Endothelial cell (in vitro differentiated cells): ENCODE results near the gene CD53. TPM values are rescaled to one million over a fixed set of nuclear protein-coding genes. Genes with fewer than 3 reads are reported as not detected.

Experiments
- DNase-seq: peaks from one replicate; pipeline ENCODE4 v3.0.0; 2021; ENCODE audit warnings: low spot score
- H3K27ac Mint-ChIP-seq: one replicate; pipeline ENCODE4 v1.8.0; 2021; ENCODE audit warnings: mixed read lengths, inconsistent platforms; ENCODE audit not compliant: unreplicated experiment
- H3K27me3 Mint-ChIP-seq: one replicate; pipeline ENCODE4 v1.8.0; 2021; ENCODE audit warnings: mild to moderate bottlenecking, moderate library complexity, mixed read lengths, inconsistent platforms; ENCODE audit not compliant: unreplicated experiment
- H3K36me3 Mint-ChIP-seq: one replicate; pipeline ENCODE4 v1.8.0; 2021; ENCODE audit warnings: mild to moderate bottlenecking, low read depth, mixed read lengths, inconsistent platforms; ENCODE audit not compliant: unreplicated experiment
- H3K4me1 Mint-ChIP-seq: one replicate; pipeline ENCODE4 v1.8.0; 2021; ENCODE audit warnings: mild to moderate bottlenecking, mixed read lengths, inconsistent platforms; ENCODE audit not compliant: unreplicated experiment
- H3K4me3 Mint-ChIP-seq: one replicate; pipeline ENCODE4 v1.8.0; 2021; ENCODE audit warnings: mild to moderate bottlenecking, mixed read lengths, inconsistent platforms; ENCODE audit not compliant: unreplicated experiment
- H3K9me3 Mint-ChIP-seq: one replicate; pipeline ENCODE4 v1.8.0; 2021; ENCODE audit warnings: mixed read lengths, inconsistent platforms; ENCODE audit not compliant: unreplicated experiment
- total RNA-seq: library from RNA; stranded (reverse); fragmentation: NEBNext Ultra II Directional; extraction: Animal tissue kit (Norgen Biotek cat#: 25700); gene quantifications from one replicate; pipeline ENCODE4 v1.2.1, GENCODE V29; 2021; ENCODE audit not compliant: unreplicated experiment
- TF ChIP-seq, protein P1 (sequence below): fragments of 200-600 bp; sonication (generic); IDR thresholded peaks from one replicate; pipeline ENCODE4 v1.5.0; 2021; ENCODE audit warnings: antibody characterized with exemption; ENCODE audit not compliant: unreplicated experiment

CD53 gene
- total RNA-seq, 1 donor from 2014 or later: 20.6 TPM

DNA sequence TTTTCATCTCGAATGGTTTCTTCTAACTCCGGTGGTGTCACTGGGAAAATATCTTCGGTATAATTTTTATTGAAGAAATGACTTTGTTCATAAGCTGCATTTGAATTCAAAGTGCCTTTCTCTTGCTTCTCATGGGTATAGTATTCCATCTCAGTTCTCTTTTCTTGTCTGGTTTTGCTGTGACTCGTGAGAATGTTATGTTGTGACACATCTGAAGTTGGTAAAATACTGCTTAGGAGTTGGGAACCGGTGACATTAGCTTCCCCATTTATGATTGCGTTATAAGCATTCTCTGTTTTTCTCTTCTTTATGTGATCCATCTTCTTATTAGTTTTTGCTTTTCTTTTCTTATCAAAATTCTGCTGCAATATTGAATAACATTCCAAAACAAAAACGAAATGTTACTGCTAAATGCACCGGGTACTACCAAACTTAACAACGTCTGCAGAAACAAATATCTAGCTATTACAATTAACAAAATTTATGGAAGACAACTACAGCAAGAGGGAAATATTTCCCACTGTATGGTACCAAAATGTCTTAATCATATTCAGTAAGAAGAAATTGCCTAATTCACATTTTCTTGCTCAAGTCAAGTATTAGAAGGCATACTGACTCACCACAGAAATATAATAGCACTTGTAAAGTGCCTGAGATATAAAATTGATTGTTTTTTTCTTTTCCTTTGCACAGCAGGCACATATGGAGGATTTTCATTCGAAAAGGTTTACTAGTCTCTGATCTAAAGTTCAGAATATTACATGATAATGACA, 75.3 kb downstream of the CD53 start:
- no peak for DNase-seq
- H3K36me3 Mint-ChIP-seq: peaks cover 7% of the 10 kb centered on the region
- TF ChIP-seq, protein P1, sequence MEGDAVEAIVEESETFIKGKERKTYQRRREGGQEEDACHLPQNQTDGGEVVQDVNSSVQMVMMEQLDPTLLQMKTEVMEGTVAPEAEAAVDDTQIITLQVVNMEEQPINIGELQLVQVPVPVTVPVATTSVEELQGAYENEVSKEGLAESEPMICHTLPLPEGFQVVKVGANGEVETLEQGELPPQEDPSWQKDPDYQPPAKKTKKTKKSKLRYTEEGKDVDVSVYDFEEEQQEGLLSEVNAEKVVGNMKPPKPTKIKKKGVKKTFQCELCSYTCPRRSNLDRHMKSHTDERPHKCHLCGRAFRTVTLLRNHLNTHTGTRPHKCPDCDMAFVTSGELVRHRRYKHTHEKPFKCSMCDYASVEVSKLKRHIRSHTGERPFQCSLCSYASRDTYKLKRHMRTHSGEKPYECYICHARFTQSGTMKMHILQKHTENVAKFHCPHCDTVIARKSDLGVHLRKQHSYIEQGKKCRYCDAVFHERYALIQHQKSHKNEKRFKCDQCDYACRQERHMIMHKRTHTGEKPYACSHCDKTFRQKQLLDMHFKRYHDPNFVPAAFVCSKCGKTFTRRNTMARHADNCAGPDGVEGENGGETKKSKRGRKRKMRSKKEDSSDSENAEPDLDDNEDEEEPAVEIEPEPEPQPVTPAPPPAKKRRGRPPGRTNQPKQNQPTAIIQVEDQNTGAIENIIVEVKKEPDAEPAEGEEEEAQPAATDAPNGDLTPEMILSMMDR: no peak
- H3K4me1 Mint-ChIP-seq: no peaks in the 10 kb centered on the region
- H3K9me3 Mint-ChIP-seq: no peaks in the 10 kb centered on the region
- no peak overlapping the region for H3K27ac Mint-ChIP-seq
- H3K4me3 Mint-ChIP-seq: no peak overlapping the region
- H3K27me3 Mint-ChIP-seq: no peaks in the 10 kb centered on the region

Other genes starting within 250 kb of the CD53 start
- 0.26 TPM for gene KCNA3, start 198.2 kb upstream of the CD53 start, total RNA-seq
- 19.9 TPM for gene LRIF1, start 90.8 kb downstream of the CD53 start, total RNA-seq